Liver (tissue), 9 donors: ENCODE results near the gene CACNA1C. TPM values are rescaled to one million over a fixed set of nuclear protein-coding genes. Genes with fewer than 3 reads are reported as not detected.

Experiments
- DNase-seq: peaks from one replicate; pipeline ENCODE4 v3.0.0-alpha.2; 2017; ENCODE audit warnings: low spot score
- H3K27ac ChIP-seq, 2 donors: one replicate each; pipeline ENCODE4 v1.7.0; 2013; ENCODE audit warnings: inconsistent platforms in 2 of 2, low read length in 2 of 2, control low read depth in 1 of 2, low read depth in 1 of 2, mild to moderate bottlenecking in 1 of 2
- H3K27me3 ChIP-seq, 4 donors: one replicate each; pipeline versions ENCODE4 v1.6.1 to v1.7.0; 2013; ENCODE audit warnings: low read length in 3 of 4, inconsistent platforms in 1 of 4, mild to moderate bottlenecking in 1 of 4, moderate library complexity in 1 of 4; ENCODE audit not compliant: control insufficient read depth in 4 of 4, insufficient read depth in 4 of 4
- H3K36me3 ChIP-seq, 4 donors: one replicate each; pipeline versions ENCODE4 v1.6.1 to v1.7.0; 2013; ENCODE audit warnings: low read length in 3 of 4, mild to moderate bottlenecking in 3 of 4, low read depth in 1 of 4, moderate library complexity in 1 of 4; ENCODE audit not compliant: control insufficient read depth in 4 of 4, insufficient read depth in 3 of 4
- H3K4me1 ChIP-seq, 4 donors: one replicate each; pipeline versions ENCODE4 v1.6.1 to v1.7.0; 2013; ENCODE audit warnings: low read length in 3 of 4, mild to moderate bottlenecking in 3 of 4, moderate library complexity in 1 of 4; ENCODE audit not compliant: control insufficient read depth in 4 of 4, insufficient read depth in 4 of 4
- H3K4me3 ChIP-seq, 3 donors: one replicate each; pipeline versions ENCODE4 v1.6.1 to v1.7.0; 2013; ENCODE audit warnings: low read length in 3 of 3, control low read depth in 1 of 3, low read depth in 1 of 3, mild to moderate bottlenecking in 1 of 3
- H3K9ac ChIP-seq, 2 donors: one replicate each; pipeline ENCODE4 v1.7.0; 2013; ENCODE audit warnings: low read length in 2 of 2, mild to moderate bottlenecking in 2 of 2, moderate library complexity in 2 of 2, control low read depth in 1 of 2, low read depth in 1 of 2
- H3K9me3 ChIP-seq, 4 donors: one replicate each; pipeline versions ENCODE4 v1.6.1 to v1.7.0; 2013; ENCODE audit warnings: low read length in 3 of 4; ENCODE audit not compliant: control insufficient read depth in 4 of 4
- ATF3 ChIP-seq: IDR thresholded peaks from 2 replicates; pipeline ENCODE4 v1.6.1; 2016; ENCODE audit warnings: antibody characterized with exemption
- CTCF ChIP-seq: fragments of 150-350 bp; IDR thresholded peaks from 2 replicates; pipeline ENCODE4 v1.5.1; 2017; ENCODE audit warnings: improper control_type of control experiment, low read depth, low read length; ENCODE audit not compliant: missing input control
- EGR1 ChIP-seq, 2 donors: IDR thresholded peaks; 2 replicates each; pipeline ENCODE4 v1.6.1; 2016 to 2018; ENCODE audit warnings: antibody characterized with exemption in 2 of 2, low read depth in 2 of 2
- FOXA1 ChIP-seq: IDR thresholded peaks from 2 replicates; pipeline ENCODE4 v1.6.1; 2016; ENCODE audit warnings: antibody characterized with exemption
- FOXA2 ChIP-seq: IDR thresholded peaks from 2 replicates; pipeline ENCODE4 v1.6.1; 2016; ENCODE audit warnings: antibody characterized with exemption
- GABPA ChIP-seq, 2 donors: IDR thresholded peaks in 1 of 2; conservative IDR thresholded peaks in 1 of 2; 2 replicates each; pipeline ENCODE4 v1.6.1; 2016; ENCODE audit warnings: antibody characterized with exemption in 2 of 2, mild to moderate bottlenecking in 1 of 2, moderate library complexity in 1 of 2
- HNF4A ChIP-seq, 2 donors: conservative IDR thresholded peaks; 2 replicates each; pipeline ENCODE4 v1.6.1; 2016; ENCODE audit warnings: antibody characterized with exemption in 2 of 2, mild to moderate bottlenecking in 2 of 2
- HNF4G ChIP-seq: IDR thresholded peaks from 2 replicates; pipeline ENCODE4 v1.6.1; 2016; ENCODE audit warnings: antibody characterized with exemption
- JUND ChIP-seq, 2 donors: IDR thresholded peaks; 2 replicates each; pipeline ENCODE4 v1.6.1; 2016; ENCODE audit warnings: antibody characterized with exemption in 2 of 2
- MAX ChIP-seq: IDR thresholded peaks from 2 replicates; pipeline ENCODE4 v1.6.1; 2016; ENCODE audit warnings: antibody characterized with exemption
- RAD21 ChIP-seq, 2 donors: IDR thresholded peaks; 2 replicates each; pipeline ENCODE4 v1.6.1; 2016; ENCODE audit warnings: antibody characterized with exemption in 2 of 2, mild to moderate bottlenecking in 2 of 2
- REST ChIP-seq: IDR thresholded peaks from 2 replicates; pipeline ENCODE4 v1.6.1; 2016; ENCODE audit warnings: antibody characterized with exemption, mild to moderate bottlenecking
- RXRA ChIP-seq, 2 donors: IDR thresholded peaks; 2 replicates each; pipeline ENCODE4 v1.6.1; 2017 to 2018; ENCODE audit warnings: antibody characterized with exemption in 2 of 2, mild to moderate bottlenecking in 1 of 2
- SP1 ChIP-seq: IDR thresholded peaks from 2 replicates; pipeline ENCODE4 v1.6.1; 2018; ENCODE audit warnings: antibody characterized with exemption, mild to moderate bottlenecking
- TAF1 ChIP-seq: conservative IDR thresholded peaks from 2 replicates; pipeline ENCODE4 v1.6.1; 2016; ENCODE audit warnings: antibody characterized with exemption, mild to moderate bottlenecking
- YY1 ChIP-seq: IDR thresholded peaks from 2 replicates; pipeline ENCODE4 v1.6.1; 2016; ENCODE audit warnings: antibody characterized with exemption, mild to moderate bottlenecking
- ZBTB33 ChIP-seq: IDR thresholded peaks from 2 replicates; pipeline ENCODE4 v1.6.1; 2016; ENCODE audit warnings: antibody characterized with exemption
- WGBS: extraction: QIAGEN DNeasy Blood & Tissue Kit; methylation state at CpG from one replicate; pipeline ENCODE4 v1.1.7; 2013; 5-methylcytosine and 5-hydroxymethylcytosine counted together
- polyA plus RNA-seq, 2 donors: library from polyadenylated mRNA; stranded (reverse) in 1 of 2; unstranded in 1 of 2; fragments of 200-250 nt in 1 of 2; fragments of >200 nt in 1 of 2; fragmentation: Nextera tagmentation in 1 of 2; extraction: Ambion mirVana in 1 of 2; gene quantifications; one replicate each; pipeline versions ENCODE4 v1.2.1 to v1.2.3, GENCODE V29; 2013 to 2015
- total RNA-seq, 2 donors: library from RNA; depleted of rRNA; stranded (reverse); fragments of >200 nt; gene quantifications; one replicate each; pipeline ENCODE4 v1.2.3, GENCODE V29; 2014
- donor health status: healthy.
- donor health status: healthy.
- donor health status: healthy.
- donor health status: healthy.
- donor health status: healthy.

Gene CACNA1C
- total and polyA plus RNA-seq, 4 donors, result 0.23 to 1.9 (median 0.41) TPM

- DNase-seq, result no peak
- Histone ChIP-seq H3K4me3 (no peak overlapping the region), H3K9me3 (no peaks in the 10 kb centered on the region), H3K4me1 (no peaks in the 10 kb centered on the region), H3K27me3 (peaks cover 0 to 4% (median 0%) of the 10 kb centered on the region in 4 donors), H3K36me3 (no peaks in the 10 kb centered on the region), H3K27ac (no peak overlapping the region), H3K9ac (no peak overlapping the region)
- WGBS, result 84% methylated on average over 15 of the region's 15 CpGs
- TF ChIP-seq YY1, result no peak
- TF ChIP-seq HNF4A (conservative IDR thresholded peaks at IDR 0.05), result no peak
- TF ChIP-seq FOXA1, result no peak
- TF ChIP-seq HNF4G, result no peak
- TF ChIP-seq ZBTB33, result no peak
- TF ChIP-seq REST, result no peak
- no peak for TF ChIP-seq FOXA2
Observed at GRCh38 chr12:2187195-2187945, 134.6 kb downstream of the CACNA1C start.

- WGBS, result 65% methylated on average over 9 of the region's 9 CpGs
- H3K9ac ChIP-seq, result no peak overlapping the region
- no peaks in the 10 kb centered on the region for H3K9me3 ChIP-seq
- no peaks in the 10 kb centered on the region for H3K36me3 ChIP-seq
- peaks cover 0 to 4% (median 0%) of the 10 kb centered on the region in 4 donors for H3K27me3 ChIP-seq
- no peak for DNase-seq
- no peaks in the 10 kb centered on the region for H3K4me1 ChIP-seq
- TF ChIP-seq JUND (IDR thresholded peaks at IDR 0.05), result no peak
- TF ChIP-seq CTCF, result no peak
- TF ChIP-seq RXRA (IDR thresholded peaks at IDR 0.05), result no peak
- no peak for TF ChIP-seq ZBTB33
- TF ChIP-seq YY1, result no peak
- no peak for TF ChIP-seq FOXA2
- no peak for TF ChIP-seq ATF3
- no peak for TF ChIP-seq GABPA (IDR thresholded peaks at IDR 0.05 in 1 of 2, conservative IDR thresholded peaks at IDR 0.05 in 1 of 2)
- TF ChIP-seq TAF1, result no peak
- TF ChIP-seq REST, result no peak
- TF ChIP-seq FOXA1, result no peak
- TF ChIP-seq SP1, result no peak
- TF ChIP-seq RAD21 (IDR thresholded peaks at IDR 0.05), result no peak
- TF ChIP-seq HNF4G, result no peak
- no peak for TF ChIP-seq EGR1 (IDR thresholded peaks at IDR 0.05; ENCODE audit: low read depth in 2 of 2)
- no peak for TF ChIP-seq MAX
- H3K27ac ChIP-seq, result no peak overlapping the region
- H3K4me3 ChIP-seq, result no peak overlapping the region
Observed at GRCh38 chr12:2190085-2190484, 137.3 kb downstream of the CACNA1C start.
